ENCODE data around the gene PMIS2. TPM values are rescaled to one million over a fixed set of nuclear protein-coding genes. Genes with fewer than 3 reads are reported as not detected.

Gene PMIS2
- total RNA-seq, 1 donor from 2014 or later = not detected

DNA sequence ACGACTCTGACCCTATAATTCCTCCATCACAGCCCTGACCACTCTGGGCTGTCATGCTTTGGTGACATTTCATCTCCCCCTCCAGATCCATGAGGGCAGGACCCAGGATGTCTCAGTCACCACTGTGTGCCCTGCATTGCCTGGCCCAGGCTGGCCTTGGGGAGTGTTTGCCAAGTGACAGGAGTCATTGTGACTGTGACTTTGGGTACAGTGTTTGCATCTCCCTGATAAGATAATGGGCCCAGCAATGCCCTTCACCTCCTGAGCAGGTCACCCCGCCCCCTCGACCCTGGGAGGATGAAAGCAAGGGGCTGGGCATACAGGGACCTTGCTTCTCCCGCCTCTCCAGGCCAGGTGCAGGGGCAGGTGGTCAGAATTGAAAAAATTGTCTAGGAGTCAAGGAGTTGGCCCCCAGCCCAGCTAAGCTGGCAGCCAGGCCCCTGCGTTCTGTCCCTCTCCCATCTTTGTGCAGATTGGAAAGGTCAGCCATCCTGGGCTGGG is 16.6 kb upstream of the PMIS2 start:
- no peaks in the 10 kb centered on the region for H3K36me3 ChIP-seq (ENCODE audit: control insufficient read depth, insufficient read depth, low read length)
- H3K4me3 ChIP-seq (ENCODE audit: low read depth, low read length) = no peak overlapping the region
- TF ChIP-seq, protein P1, sequence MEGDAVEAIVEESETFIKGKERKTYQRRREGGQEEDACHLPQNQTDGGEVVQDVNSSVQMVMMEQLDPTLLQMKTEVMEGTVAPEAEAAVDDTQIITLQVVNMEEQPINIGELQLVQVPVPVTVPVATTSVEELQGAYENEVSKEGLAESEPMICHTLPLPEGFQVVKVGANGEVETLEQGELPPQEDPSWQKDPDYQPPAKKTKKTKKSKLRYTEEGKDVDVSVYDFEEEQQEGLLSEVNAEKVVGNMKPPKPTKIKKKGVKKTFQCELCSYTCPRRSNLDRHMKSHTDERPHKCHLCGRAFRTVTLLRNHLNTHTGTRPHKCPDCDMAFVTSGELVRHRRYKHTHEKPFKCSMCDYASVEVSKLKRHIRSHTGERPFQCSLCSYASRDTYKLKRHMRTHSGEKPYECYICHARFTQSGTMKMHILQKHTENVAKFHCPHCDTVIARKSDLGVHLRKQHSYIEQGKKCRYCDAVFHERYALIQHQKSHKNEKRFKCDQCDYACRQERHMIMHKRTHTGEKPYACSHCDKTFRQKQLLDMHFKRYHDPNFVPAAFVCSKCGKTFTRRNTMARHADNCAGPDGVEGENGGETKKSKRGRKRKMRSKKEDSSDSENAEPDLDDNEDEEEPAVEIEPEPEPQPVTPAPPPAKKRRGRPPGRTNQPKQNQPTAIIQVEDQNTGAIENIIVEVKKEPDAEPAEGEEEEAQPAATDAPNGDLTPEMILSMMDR (IDR thresholded peaks at IDR 0.05; ENCODE audit: insufficient read depth, low read length, severe bottlenecking) = no peak
- DNase-seq (ENCODE audit: low read depth) = no peak
- FAIRE-seq = no peak
- H3K27me3 ChIP-seq (ENCODE audit: control insufficient read depth, insufficient read depth, low read length) = no peaks in the 10 kb centered on the region

DNA sequence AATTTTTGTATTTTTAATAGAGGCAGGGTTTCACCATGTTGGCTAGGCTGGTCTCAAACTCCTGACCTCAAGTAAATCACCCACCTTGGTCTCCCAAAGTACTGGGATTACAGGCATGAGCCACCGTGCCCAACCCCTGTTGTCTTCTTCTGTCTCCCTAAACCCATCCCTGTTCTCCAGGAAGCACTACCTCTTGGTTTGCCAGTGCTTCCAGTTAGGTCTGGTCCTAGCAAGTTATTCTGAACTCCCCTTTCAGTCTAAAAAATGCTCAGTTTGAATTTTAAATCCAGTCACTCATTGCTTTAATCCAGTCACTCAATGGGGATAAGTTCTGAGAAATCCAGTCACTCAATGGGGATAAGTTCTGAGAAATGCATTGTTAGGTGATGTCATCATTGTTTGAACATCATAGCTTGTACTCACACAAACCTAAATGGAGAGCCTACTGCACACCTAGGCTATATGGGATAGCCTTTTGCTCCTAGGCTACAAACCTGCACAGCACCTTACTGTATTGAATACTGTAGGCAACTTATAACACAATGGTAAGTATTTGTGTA is 14.5 kb upstream of the PMIS2 start:
- H3K27me3 ChIP-seq (ENCODE audit: control insufficient read depth, insufficient read depth, low read length) = no peaks in the 10 kb centered on the region
- no peak for FAIRE-seq
- no peaks in the 10 kb centered on the region for H3K36me3 ChIP-seq (ENCODE audit: control insufficient read depth, insufficient read depth, low read length)
- TF ChIP-seq, protein P1 (IDR thresholded peaks at IDR 0.05; ENCODE audit: insufficient read depth, low read length, severe bottlenecking) = no peak
- peak; percentile 22 for DNase-seq (ENCODE audit: low read depth)
- H3K4me3 ChIP-seq (ENCODE audit: low read depth, low read length) = no peak overlapping the region

DNA sequence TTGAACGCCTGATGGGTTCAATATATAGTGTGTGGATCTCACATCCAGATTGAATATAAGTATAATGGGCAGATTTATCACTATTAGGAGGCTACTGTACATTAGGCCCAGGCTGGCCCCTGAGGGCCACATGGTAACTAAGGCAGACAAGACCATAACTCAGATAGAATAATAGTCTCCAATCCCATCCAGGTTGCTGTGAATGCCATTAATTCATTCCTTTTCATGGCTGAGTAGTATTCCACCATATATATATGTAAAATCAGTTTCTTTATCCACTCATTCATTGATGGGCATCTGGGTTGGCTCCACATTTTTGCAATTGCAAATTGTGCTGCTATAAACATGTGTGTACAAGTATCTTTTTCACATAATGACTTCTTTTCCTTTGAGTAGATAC is 8.1 kb upstream of the PMIS2 start:
- H3K36me3 ChIP-seq (ENCODE audit: control insufficient read depth, insufficient read depth, low read length) = no peaks in the 10 kb centered on the region
- FAIRE-seq (no peak), DNase-seq (ENCODE audit: low read depth) (no peak)
- TF ChIP-seq, protein P1 (IDR thresholded peaks at IDR 0.05; ENCODE audit: insufficient read depth, low read length, severe bottlenecking) = no peak
- H3K27me3 ChIP-seq (ENCODE audit: control insufficient read depth, insufficient read depth, low read length) = no peaks in the 10 kb centered on the region
- H3K4me3 ChIP-seq (ENCODE audit: low read depth, low read length) = no peak overlapping the region

DNA sequence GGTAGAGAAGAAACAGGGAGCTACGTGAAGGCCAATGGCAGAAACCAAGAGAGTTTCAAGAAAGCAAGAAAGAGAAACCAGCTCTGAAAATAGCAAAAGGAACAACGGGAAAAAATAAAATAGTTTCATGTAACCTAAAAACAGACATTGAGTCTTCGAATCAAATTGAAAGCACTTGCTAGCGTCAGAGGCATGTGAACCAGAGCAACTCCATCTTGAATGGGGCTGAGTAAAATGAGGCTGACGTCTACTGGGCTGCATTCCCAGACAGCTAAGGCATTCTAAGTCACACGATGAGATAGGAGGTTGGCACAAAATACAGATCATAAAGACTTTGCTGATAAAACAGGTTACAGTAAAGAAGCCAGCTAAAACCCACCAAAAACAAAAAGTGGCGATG is 7.3 kb upstream of the PMIS2 start:
- Histone ChIP-seq H3K36me3 (ENCODE audit: control insufficient read depth, insufficient read depth, low read length) (no peaks in the 10 kb centered on the region), H3K4me3 (ENCODE audit: low read depth, low read length) (no peak overlapping the region), H3K27me3 (ENCODE audit: control insufficient read depth, insufficient read depth, low read length) (no peaks in the 10 kb centered on the region)
- TF ChIP-seq, protein P1 (IDR thresholded peaks at IDR 0.05; ENCODE audit: insufficient read depth, low read length, severe bottlenecking) = no peak
- FAIRE-seq = no peak
- DNase-seq (ENCODE audit: low read depth) = no peak

DNA sequence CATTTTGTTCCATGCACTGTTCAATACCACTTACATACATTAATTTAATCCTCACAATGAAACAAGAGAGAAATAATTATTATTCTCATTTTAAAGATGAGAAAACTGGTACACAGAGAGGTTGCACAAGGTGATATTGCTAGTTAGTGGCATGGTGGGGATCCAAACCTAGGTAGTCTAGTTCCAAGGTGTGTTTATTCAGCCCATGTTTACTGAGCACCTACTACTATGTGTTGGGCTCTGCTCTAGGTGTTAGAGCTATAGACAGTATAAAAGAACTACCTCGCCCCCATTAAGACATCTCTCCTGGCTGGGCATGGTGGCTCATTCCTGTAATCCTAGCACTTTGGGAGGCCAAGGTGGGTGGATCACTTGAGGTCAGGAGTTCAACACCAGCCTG is 3.2 kb upstream of the PMIS2 start:
- no peak overlapping the region for H3K4me3 ChIP-seq (ENCODE audit: low read depth, low read length)
- no peak for DNase-seq (ENCODE audit: low read depth)
- TF ChIP-seq, protein P1 (IDR thresholded peaks at IDR 0.05; ENCODE audit: insufficient read depth, low read length, severe bottlenecking) = no peak
- no peaks in the 10 kb centered on the region for H3K27me3 ChIP-seq (ENCODE audit: control insufficient read depth, insufficient read depth, low read length)
- no peaks in the 10 kb centered on the region for H3K36me3 ChIP-seq (ENCODE audit: control insufficient read depth, insufficient read depth, low read length)
- no peak for FAIRE-seq

DNA sequence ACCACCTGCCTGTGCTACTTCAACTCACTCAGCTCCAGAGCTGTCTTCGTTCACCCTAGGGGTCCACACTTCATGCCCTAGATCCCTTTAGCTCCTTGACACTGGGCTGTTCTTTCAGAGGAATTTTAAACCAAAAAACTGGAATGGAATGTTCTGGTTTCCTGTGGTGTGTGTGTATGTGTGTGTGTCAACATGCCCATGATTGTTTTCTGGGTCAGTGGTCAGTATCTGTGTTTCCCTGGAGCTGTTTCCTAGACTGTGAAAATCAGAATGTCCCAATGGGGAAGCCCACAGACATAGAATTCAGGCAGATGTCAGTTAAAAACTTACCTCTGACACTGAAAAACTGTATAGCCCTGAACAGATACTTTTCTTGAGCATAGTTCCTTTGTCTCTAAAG is 1.3 kb downstream of the PMIS2 start:
- Histone ChIP-seq H3K4me3 (ENCODE audit: low read depth, low read length) (no peak overlapping the region), H3K27me3 (ENCODE audit: control insufficient read depth, insufficient read depth, low read length) (no peaks in the 10 kb centered on the region), H3K36me3 (ENCODE audit: control insufficient read depth, insufficient read depth, low read length) (no peaks in the 10 kb centered on the region)
- TF ChIP-seq, protein P1 (IDR thresholded peaks at IDR 0.05; ENCODE audit: insufficient read depth, low read length, severe bottlenecking) = no peak
- FAIRE-seq = no peak
- no peak for DNase-seq (ENCODE audit: low read depth)

Measured in bronchial epithelial cell (primary cell).